H1 (cell line): ENCODE results near the gene C21orf58. TPM values are rescaled to one million over a fixed set of nuclear protein-coding genes. Genes with fewer than 3 reads are reported as not detected.

ENCODE experiments used
- CTCF ChIA-PET: fragments of 300-600 bp; sonication (Branson Sonifier 250); formaldehyde crosslinking; loops from one replicate; lab custom pipeline; 2021; ENCODE audit not compliant: partially characterized antibody; lab: Charles Lee
- POLR2A ChIA-PET: fragments of 300-600 bp; sonication (Branson Sonifier 250); formaldehyde crosslinking; loops from one replicate; lab custom pipeline; 2021; ENCODE audit warnings: inconsistent platforms; ENCODE audit not compliant: partially characterized antibody; lab: Charles Lee
- DNase-seq, 2 experiments: peaks; one replicate each; pipeline versions ENCODE4 v3.0.0 to v3.0.0-alpha.2; 2010 to 2022; ENCODE audit warnings: low spot score in 2 of 2, low read depth in 1 of 2, mixed read lengths in 1 of 2
- FAIRE-seq: peaks from 2 replicates; lab custom pipeline; 2011; peaks lifted over from hg19 to GRCh38; lab: Jason Lieb, UNC
- H2AFZ ChIP-seq: 2 replicates; pipeline ENCODE4 v1.8.1; 2012; ENCODE audit warnings: low read length, inconsistent platforms
- H2AK5ac ChIP-seq: 2 replicates; pipeline ENCODE4 v1.6.1; 2013; ENCODE audit warnings: low read depth, low read length
- H2BK120ac ChIP-seq: replicated peaks from 2 replicates; pipeline ENCODE3; 2013; ENCODE audit warnings: low read depth, low read length, inconsistent platforms
- H2BK12ac ChIP-seq: 2 replicates; pipeline ENCODE4 v1.6.1; 2013; ENCODE audit warnings: low read depth, low read length
- H2BK15ac ChIP-seq: 2 replicates; pipeline ENCODE4 v1.6.1; 2013; ENCODE audit warnings: low read length
- H2BK20ac ChIP-seq: 2 replicates; pipeline ENCODE4 v1.6.1; 2013; ENCODE audit warnings: low read length
- H2BK5ac ChIP-seq: 2 replicates; pipeline ENCODE4 v1.6.1; 2013; ENCODE audit warnings: low read depth, low read length
- H3K14ac ChIP-seq: 2 replicates; pipeline ENCODE4 v1.6.1; 2013; ENCODE audit warnings: inconsistent platforms; ENCODE audit not compliant: insufficient read length
- H3K18ac ChIP-seq: 2 replicates; pipeline ENCODE4 v1.6.1; 2013; ENCODE audit warnings: low read length; ENCODE audit errors: extremely low read depth
- H3K23ac ChIP-seq: 2 replicates; pipeline ENCODE4 v1.6.1; 2013; ENCODE audit warnings: inconsistent platforms; ENCODE audit not compliant: insufficient read length
- H3K23me2 ChIP-seq: 2 replicates; pipeline ENCODE4 v1.6.1; 2013; ENCODE audit warnings: low read depth, low read length
- H3K27ac ChIP-seq: 2 replicates; pipeline ENCODE4 v1.6.1; 2011; ENCODE audit warnings: low read depth, low read length, inconsistent platforms
- H3K27me3 ChIP-seq, 4 experiments: replicated peaks in 1 of 4; 1 replicate in 1 of 4; 2 replicates in 3 of 4; pipeline versions ENCODE4 v1.6.1 to v1.8.1; 2011 to 2013; ENCODE audit warnings: low read length in 3 of 4, mild to moderate bottlenecking in 3 of 4, inconsistent platforms in 2 of 4, mixed read lengths in 2 of 4, moderate library complexity in 1 of 4; ENCODE audit not compliant: control insufficient read depth in 3 of 4, insufficient read depth in 3 of 4; ENCODE audit errors: extremely low read depth in 1 of 4
- H3K36me3 ChIP-seq, 4 experiments: 2 replicates each; pipeline versions ENCODE4 v1.6.1 to v1.8.1; 2011 to 2013; ENCODE audit warnings: mild to moderate bottlenecking in 4 of 4, low read length in 3 of 4, moderate library complexity in 2 of 4, control low read depth in 1 of 4, inconsistent platforms in 1 of 4; ENCODE audit not compliant: insufficient read depth in 4 of 4, control insufficient read depth in 2 of 4
- H3K4ac ChIP-seq: replicated peaks from 2 replicates; pipeline ENCODE3; 2013; ENCODE audit warnings: low read length, low read depth, mixed read lengths, inconsistent platforms; ENCODE audit not compliant: insufficient read length
- H3K4me1 ChIP-seq, 4 experiments: replicated peaks in 1 of 4; 1 replicate in 1 of 4; 2 replicates in 3 of 4; pipeline versions ENCODE4 v1.6.1 to v1.8.1; 2011 to 2013; ENCODE audit warnings: low read length in 3 of 4, inconsistent platforms in 2 of 4, mixed read lengths in 1 of 4; ENCODE audit not compliant: insufficient read depth in 4 of 4, control insufficient read depth in 3 of 4
- H3K4me2 ChIP-seq, 2 experiments: 2 replicates each; pipeline versions ENCODE4 v1.6.1 to v1.8.1; 2011 to 2013; ENCODE audit warnings: low read depth in 2 of 2, low read length in 2 of 2, control low read depth in 1 of 2, inconsistent platforms in 1 of 2, mild to moderate bottlenecking in 1 of 2; ENCODE audit not compliant: insufficient read depth in 1 of 2
- H3K4me3 ChIP-seq, 4 experiments: fragments of 200-600, 300-600 bp in 1 of 4; sonication (generic), shearing (Covaris generic), sonication (Bioruptor Twin) in 1 of 4; 2 replicates each; pipeline versions ENCODE4 v1.5.1 to v1.8.1; 2011 to 2016; ENCODE audit warnings: low read length in 4 of 4, low read depth in 3 of 4, control low read depth in 2 of 4, inconsistent platforms in 2 of 4, mild to moderate bottlenecking in 2 of 4, mixed read lengths in 1 of 4, moderate library complexity in 1 of 4; ENCODE audit not compliant: insufficient read depth in 2 of 4; ENCODE audit errors: extremely low read depth in 1 of 4
- H3K56ac ChIP-seq: replicated peaks from 2 replicates; pipeline ENCODE3; 2013; ENCODE audit warnings: low read depth, mild to moderate bottlenecking, mixed read lengths, low read length, inconsistent platforms; ENCODE audit not compliant: insufficient read length
- H3K79me1 ChIP-seq: 2 replicates; pipeline ENCODE4 v1.6.1; 2013; ENCODE audit warnings: low read depth, low read length, control low read depth
- H3K79me2 ChIP-seq, 2 experiments: 2 replicates each; pipeline versions ENCODE4 v1.6.1 to v1.8.1; 2012 to 2013; ENCODE audit warnings: low read length in 2 of 2, mild to moderate bottlenecking in 2 of 2, inconsistent platforms in 1 of 2; ENCODE audit not compliant: insufficient read depth in 2 of 2, control insufficient read depth in 1 of 2
- H3K9ac ChIP-seq, 4 experiments: replicated peaks in 1 of 4; 1 replicate in 1 of 4; 2 replicates in 3 of 4; pipeline versions ENCODE4 v1.6.1 to v1.8.1; 2011 to 2013; ENCODE audit warnings: low read depth in 3 of 4, low read length in 3 of 4, control low read depth in 2 of 4, mild to moderate bottlenecking in 2 of 4, moderate library complexity in 2 of 4, inconsistent platforms in 1 of 4; ENCODE audit errors: extremely low read depth in 1 of 4
- H3K9me3 ChIP-seq, 2 experiments: 2 replicates each; pipeline versions ENCODE4 v1.6.1 to v1.8.1; 2012 to 2013; ENCODE audit warnings: mild to moderate bottlenecking in 2 of 2, moderate library complexity in 2 of 2, control low read depth in 1 of 2, inconsistent platforms in 1 of 2, low read depth in 1 of 2, low read length in 1 of 2, mixed read lengths in 1 of 2; ENCODE audit not compliant: insufficient read depth in 2 of 2
- H4K20me1 ChIP-seq, 2 experiments: replicated peaks in 1 of 2; 2 replicates each; pipeline versions ENCODE3 to v1.8.1; 2011 to 2013; ENCODE audit warnings: inconsistent platforms in 2 of 2, low read length in 2 of 2, mild to moderate bottlenecking in 1 of 2; ENCODE audit not compliant: insufficient read depth in 2 of 2, control insufficient read depth in 1 of 2
- H4K5ac ChIP-seq: 2 replicates; pipeline ENCODE4 v1.6.1; 2013; ENCODE audit warnings: low read length, low read depth, mixed read lengths, inconsistent platforms; ENCODE audit not compliant: insufficient read length
- H4K8ac ChIP-seq: 2 replicates; pipeline ENCODE4 v1.8.0; 2013; ENCODE audit warnings: mild to moderate bottlenecking, moderate library complexity, low read length, inconsistent platforms; ENCODE audit not compliant: insufficient read depth; ENCODE audit errors: extremely low read depth
- H4K91ac ChIP-seq: replicated peaks from 2 replicates; pipeline ENCODE3; 2013; ENCODE audit warnings: low read length, mixed read lengths, inconsistent platforms; ENCODE audit not compliant: insufficient read length
- CTCF ChIP-seq, 3 experiments: IDR thresholded peaks; 1 replicate in 2 of 3; 2 replicates in 1 of 3; pipeline versions ENCODE4 v1.5.1 to v1.6.1; 2011; ENCODE audit warnings: low read length in 3 of 3, mild to moderate bottlenecking in 3 of 3, inconsistent platforms in 2 of 3, low read depth in 1 of 3, moderate library complexity in 1 of 3; ENCODE audit not compliant: insufficient read depth in 1 of 3; ENCODE audit errors: control extremely low read depth in 1 of 3
- GTF2F1 ChIP-seq: IDR thresholded peaks from 2 replicates; pipeline ENCODE4 v1.6.1; 2012; ENCODE audit warnings: low read depth, low read length, improper control_type of control experiment, borderline replicate concordance
- PHF8 ChIP-seq: fragments of 200-600 bp; sonication (generic); conservative IDR thresholded peaks from 2 replicates; pipeline ENCODE4 v1.7.1; 2012; ENCODE audit warnings: low read depth, mild to moderate bottlenecking, inconsistent platforms, low read length, moderate library complexity
- RAD21 ChIP-seq, 2 experiments: IDR thresholded peaks in 1 of 2; conservative IDR thresholded peaks in 1 of 2; 2 replicates each; pipeline ENCODE4 v1.6.1; 2011; ENCODE audit warnings: low read depth in 2 of 2, low read length in 2 of 2, improper control_type of control experiment in 1 of 2, inconsistent platforms in 1 of 2, mild to moderate bottlenecking in 1 of 2, moderate library complexity in 1 of 2
- RBBP5 ChIP-seq: IDR thresholded peaks from 2 replicates; pipeline ENCODE4 v1.7.1; 2012; ENCODE audit warnings: low read depth, mild to moderate bottlenecking, inconsistent platforms, low read length, moderate library complexity, borderline replicate concordance
- TAF7 ChIP-seq: optimal IDR thresholded peaks from 2 replicates; pipeline ENCODE3; 2011; ENCODE audit warnings: low read depth, mild to moderate bottlenecking, inconsistent platforms, low read length, moderate library complexity, borderline replicate concordance
- TEAD4 ChIP-seq: IDR thresholded peaks from 2 replicates; pipeline ENCODE4 v1.6.1; 2012; ENCODE audit warnings: low read depth, low read length, inconsistent platforms, mixed read lengths
- ZNF274 ChIP-seq: IDR thresholded peaks from 2 replicates; pipeline ENCODE4 v1.7.0; 2012; ENCODE audit warnings: low read length, borderline replicate concordance; ENCODE audit errors: extremely low read depth
- WGBS, 2 experiments: shearing (Covaris generic) in 1 of 2; methylation state at CpG; one replicate each; pipeline versions ENCODE4 v1.1.6 to v1.1.7; 2013 to 2015; ENCODE audit warnings: low lambda C conversion rate in 2 of 2, mixed read lengths in 2 of 2, inconsistent platforms in 1 of 2, low coverage in 1 of 2, missing lambda C conversion rate in 1 of 2; ENCODE audit not compliant: insufficient replicate concordance in 2 of 2, insufficient coverage in 1 of 2, insufficient read length in 1 of 2; ENCODE audit errors: extremely low coverage in 1 of 2, missing lambda C conversion rate in 1 of 2; 5-methylcytosine and 5-hydroxymethylcytosine counted together
- polyA plus RNA-seq, 7 experiments: library from polyadenylated mRNA; depleted of rRNA in 3 of 7; stranded (reverse) in 5 of 7; unstranded in 2 of 7; fragments of >200 nt in 5 of 7; fragments of 200-250 nt in 2 of 7; gene quantifications; 1 replicate in 5 of 7; 2 replicates in 1 of 7; 4 replicates in 1 of 7; pipeline versions ENCODE4 v1.2.1 to v1.2.3, GENCODE V29; 2011 to 2013; ENCODE audit warnings: missing spikeins in 2 of 7, mixed read lengths in 2 of 7
- total RNA-seq: library from RNA; stranded (reverse); fragmentation: NEBNext Ultra II Directional; extraction: Animal tissue kit (Norgen Biotek cat#: 25700); gene quantifications from 2 replicates; pipeline ENCODE4 v1.2.1, GENCODE V29; 2021

The C21orf58 gene
- total and polyA plus RNA-seq, 2 of the 8 experiments (the other 6 are each of a cell fraction or from before 2014, with no cell fraction given): 13.8 to 26.1 TPM

DNA sequence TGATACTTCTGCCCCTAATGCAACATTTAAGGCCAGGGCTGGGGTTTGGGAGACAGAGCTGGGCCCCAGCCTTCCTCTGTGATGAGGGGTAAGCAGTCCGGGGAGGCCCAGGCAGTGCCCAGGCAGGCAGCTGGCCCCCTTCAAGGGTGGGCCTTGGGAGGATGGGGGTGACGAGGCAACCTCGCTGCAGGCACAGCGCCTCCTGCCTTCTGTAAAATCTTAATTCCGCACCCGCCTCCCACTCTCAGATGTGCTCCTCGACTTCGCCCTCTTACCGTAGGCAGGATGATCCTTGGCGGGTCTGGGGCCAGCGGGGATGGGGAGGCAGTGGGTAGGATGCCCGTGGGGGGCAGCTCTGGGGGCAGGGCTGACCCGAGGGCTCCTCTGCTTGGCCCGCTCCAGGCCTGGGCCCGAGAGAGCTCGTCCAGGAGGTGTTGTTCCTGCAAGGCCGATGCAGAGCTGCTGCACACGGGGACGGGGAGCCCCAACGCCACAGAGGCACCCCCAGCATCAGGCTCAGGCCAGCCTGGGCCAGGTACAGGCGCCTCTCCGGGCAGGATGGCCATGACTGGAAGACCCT is 9.1 kb downstream of the C21orf58 start:
- Histone ChIP-seq H3K56ac (no peak overlapping the region), H2BK15ac (no peak overlapping the region), H3K9me3 (no peaks in the 10 kb centered on the region), H4K20me1 (peaks cover 4 to 22% of the 10 kb centered on the region in 2 experiments), H2BK5ac (no peak overlapping the region), H2BK20ac (no peak overlapping the region), H2AK5ac (no peak overlapping the region), H3K27ac (no peak overlapping the region), H2BK120ac (no peak overlapping the region), H3K27me3 (no peaks in the 10 kb centered on the region), H3K79me2 (no peaks in the 10 kb centered on the region), H3K4me1 (peaks cover 0 to 16% (median 8%) of the 10 kb centered on the region in 4 experiments; a peak in 5 of 7 replicates), H3K23me2 (peaks cover 6% of the 10 kb centered on the region; the same call in 1 of the 2 replicates), H3K4me3 (no peak overlapping the region), H3K79me1 (no peaks in the 10 kb centered on the region; the same call in 1 of the 2 replicates), H3K4ac (no peak overlapping the region), H3K23ac (no peak overlapping the region), H4K5ac (no peak overlapping the region), H3K18ac (no peak overlapping the region), H3K4me2 (no peak overlapping the region), H4K91ac (no peak overlapping the region), H4K8ac (0 out of 2 replicates have a peak overlapping the region, but pooled peaks have one; percentile 31), H2AFZ (no peak overlapping the region), H3K9ac (no peak overlapping the region), H2BK12ac (no peak overlapping the region), H3K36me3 (peaks cover 0 to 19% (median 13%) of the 10 kb centered on the region in 4 experiments; a peak in 5 of 8 replicates), H3K14ac (no peak overlapping the region)
- DNase-seq: peak in 1 of 2 experiments; percentile 48
- POLR2A ChIA-PET: interaction anchor here (0.5 to 3.2 kb wide), 9 partner anchors 8 to 140 kb away, joined by 3 to 24 read pairs (median 3); partner anchors contain the start of genes C21orf58 and MCM3AP
- FAIRE-seq: no peak
- TF ChIP-seq RBBP5: no peak
- peak; percentile 18 to 24; a peak in 2 of 4 replicates for TF ChIP-seq RAD21 (IDR thresholded peaks at IDR 0.05 in 1 of 2, conservative IDR thresholded peaks at IDR 0.05 in 1 of 2; ENCODE audit: low read depth in 2 of 2, low read length in 2 of 2)
- TF ChIP-seq CTCF (IDR thresholded peaks at IDR 0.05; ENCODE audit: control extremely low read depth in 1 of 3, insufficient read depth in 1 of 3, low read depth in 1 of 3, low read length in 3 of 3): peak; percentile 20 to 43 (median 38); a peak in 3 of 4 replicates
- TF ChIP-seq PHF8: no peak
- TF ChIP-seq TEAD4: no peak
- no peak for TF ChIP-seq ZNF274
- no peak for TF ChIP-seq GTF2F1
- no peak for TF ChIP-seq TAF7
- CTCF ChIA-PET: interaction anchor here (0.6 to 1.5 kb wide), 7 partner anchors 14 to 97 kb away, joined by 3 to 4 read pairs (median 3); no protein-coding TSS in a partner anchor
- 82% methylated on average over 21 of the region's 22 CpGs; no CpG with 5 or more reads in 1 of the 2 experiments for WGBS, 2 experiments
